ENCODE results near the gene NNT. TPM values are rescaled to one million over a fixed set of nuclear protein-coding genes. Genes with fewer than 3 reads are reported as not detected.
A peak's percentile ranks its signal among the peaks of the same experiment; 100 is the strongest.
"Not testable (repeated sequence)": the region's sequence is repeated elsewhere in the genome, so short reads cannot be mapped to it uniquely, and the experiment has no call there.

NNT gene
- total and polyA plus RNA-seq, 9 donors: 67.0 to 92.1 (median 77.9) TPM

DNA sequence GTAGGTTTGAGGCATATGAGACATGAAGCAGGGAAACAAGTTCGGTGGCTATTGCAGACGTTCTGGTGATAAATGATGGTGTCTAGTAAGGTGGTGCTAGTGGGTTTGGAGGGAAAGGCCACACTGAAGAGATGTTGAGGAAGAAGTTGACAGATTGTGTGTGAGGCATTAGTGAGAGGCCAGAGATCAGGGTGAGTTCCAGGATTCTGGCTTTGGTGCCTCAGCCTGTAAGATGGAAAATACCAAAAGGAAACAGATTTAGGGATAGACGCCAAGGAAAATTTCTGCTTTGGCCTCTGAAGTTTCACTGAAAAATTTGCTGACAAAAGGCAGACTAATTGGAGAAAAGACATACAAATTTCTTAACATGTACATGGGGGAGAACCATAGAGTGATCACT, 39.7 kb upstream of the NNT start:
- no peak overlapping the region for H3K27ac ChIP-seq (ENCODE audit: low read length)
- WGBS (ENCODE audit: insufficient coverage): 62% methylated on average over 2 of the region's 3 CpGs
- no peaks in the 10 kb centered on the region for H3K4me1 ChIP-seq (ENCODE audit: control insufficient read depth, insufficient read depth, low read length)
- peaks cover 2% of the 10 kb centered on the region for H3K27me3 ChIP-seq (ENCODE audit: control insufficient read depth, insufficient read depth, low read length)
- H3K36me3 ChIP-seq (ENCODE audit: control insufficient read depth, insufficient read depth, low read length): no peaks in the 10 kb centered on the region
- no peaks in the 10 kb centered on the region for H3K9me3 ChIP-seq (replicated peaks; ENCODE audit: control insufficient read depth, low read depth, low read length)
- peak; percentile 9 for DNase-seq
- H3K4me3 ChIP-seq (ENCODE audit: low read length): no peak overlapping the region

- WGBS (ENCODE audit: insufficient coverage): no CpG with 5 or more reads among the region's 5 CpGs
- DNase-seq: no peak
These were observed 38.6 kb upstream of the NNT start for GRCh38 chr5:43564289-43564850.

GRCh38 chr5:43565043-43565442, 37.9 kb upstream of the NNT start:
- Histone ChIP-seq H3K4me1 (ENCODE audit: control insufficient read depth, insufficient read depth, low read length) (no peaks in the 10 kb centered on the region), H3K36me3 (ENCODE audit: control insufficient read depth, insufficient read depth, low read length) (no peaks in the 10 kb centered on the region), H3K27me3 (ENCODE audit: control insufficient read depth, insufficient read depth, low read length) (peaks cover 2% of the 10 kb centered on the region), H3K9me3 (replicated peaks; ENCODE audit: control insufficient read depth, low read depth, low read length) (no peaks in the 10 kb centered on the region), H3K27ac (ENCODE audit: low read length) (no peak overlapping the region), H3K4me3 (ENCODE audit: low read length) (no peak overlapping the region)
- 80% methylated on average over 1 of the region's 5 CpGs for WGBS (ENCODE audit: insufficient coverage)
- DNase-seq: no peak

More at GRCh38 chr5:43564289-43564850, 38.6 kb upstream of the NNT start:
- Histone ChIP-seq H3K27me3 (ENCODE audit: control insufficient read depth, insufficient read depth, low read length) (peaks cover 2% of the 10 kb centered on the region), H3K9me3 (replicated peaks; ENCODE audit: control insufficient read depth, low read depth, low read length) (no peaks in the 10 kb centered on the region), H3K36me3 (ENCODE audit: control insufficient read depth, insufficient read depth, low read length) (no peaks in the 10 kb centered on the region), H3K4me3 (ENCODE audit: low read length) (no peak overlapping the region), H3K4me1 (ENCODE audit: control insufficient read depth, insufficient read depth, low read length) (no peaks in the 10 kb centered on the region), H3K27ac (ENCODE audit: low read length) (no peak overlapping the region)

DNA sequence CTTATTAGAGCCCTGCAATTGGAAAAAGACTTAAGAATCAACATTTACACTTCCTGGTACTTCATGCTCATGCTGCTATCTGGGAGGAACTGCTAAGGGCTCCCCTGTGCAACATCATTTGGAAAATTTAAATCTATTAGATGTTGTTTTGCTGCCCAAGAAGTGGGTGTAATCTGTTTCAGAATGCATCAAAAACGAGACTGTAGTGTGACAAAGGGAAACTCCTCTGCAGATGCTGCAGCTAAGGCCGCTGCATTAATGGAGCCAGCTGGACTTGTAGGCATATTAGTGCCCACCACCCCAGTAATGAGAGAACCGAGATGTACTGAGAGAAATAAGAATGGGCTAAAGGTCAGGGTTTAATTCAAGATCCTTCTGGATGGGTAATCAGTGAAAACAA, 35.0 kb upstream of the NNT start:
- DNase-seq: no peak
- Histone ChIP-seq H3K4me3 (ENCODE audit: low read length) (no peak overlapping the region), H3K4me1 (ENCODE audit: control insufficient read depth, insufficient read depth, low read length) (no peaks in the 10 kb centered on the region), H3K27ac (ENCODE audit: low read length) (no peak overlapping the region), H3K36me3 (ENCODE audit: control insufficient read depth, insufficient read depth, low read length) (no peaks in the 10 kb centered on the region), H3K27me3 (ENCODE audit: control insufficient read depth, insufficient read depth, low read length) (no peaks in the 10 kb centered on the region), H3K9me3 (replicated peaks; ENCODE audit: control insufficient read depth, low read depth, low read length) (no peaks in the 10 kb centered on the region)
- WGBS (ENCODE audit: insufficient coverage): 42% methylated on average over 3 of the region's 3 CpGs

DNA sequence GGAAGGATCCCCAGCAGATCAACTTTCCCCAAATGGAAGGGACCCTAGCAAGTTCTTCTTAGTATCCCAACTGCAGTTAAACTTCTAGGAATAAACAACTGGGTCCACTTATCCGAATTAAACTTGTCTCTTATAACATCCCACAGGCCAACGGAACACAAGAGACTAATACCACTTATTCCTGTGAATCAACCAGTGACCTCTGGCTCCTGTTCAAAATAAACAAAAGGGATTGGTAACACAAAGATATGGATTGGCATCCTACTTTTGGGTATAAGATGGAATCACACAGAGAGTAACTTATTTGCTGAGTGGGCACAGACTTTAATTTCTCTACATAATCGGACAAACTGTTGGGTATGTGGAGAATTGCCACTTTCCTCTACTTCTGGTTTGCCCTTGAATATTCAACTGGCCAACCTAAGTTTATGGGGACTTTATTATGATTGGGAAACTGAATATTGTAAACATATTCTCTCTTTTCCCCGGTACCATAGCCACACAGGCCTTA, 33.7 kb upstream of the NNT start:
- Histone ChIP-seq H3K27ac (ENCODE audit: low read length) (no peak overlapping the region), H3K36me3 (ENCODE audit: control insufficient read depth, insufficient read depth, low read length) (no peaks in the 10 kb centered on the region), H3K27me3 (ENCODE audit: control insufficient read depth, insufficient read depth, low read length) (no peaks in the 10 kb centered on the region), H3K4me3 (ENCODE audit: low read length) (no peak overlapping the region), H3K4me1 (ENCODE audit: control insufficient read depth, insufficient read depth, low read length) (no peaks in the 10 kb centered on the region), H3K9me3 (replicated peaks; ENCODE audit: control insufficient read depth, low read depth, low read length) (no peaks in the 10 kb centered on the region)
- DNase-seq: no peak
- no CpG with 5 or more reads among the region's 4 CpGs for WGBS (ENCODE audit: insufficient coverage)

DNA sequence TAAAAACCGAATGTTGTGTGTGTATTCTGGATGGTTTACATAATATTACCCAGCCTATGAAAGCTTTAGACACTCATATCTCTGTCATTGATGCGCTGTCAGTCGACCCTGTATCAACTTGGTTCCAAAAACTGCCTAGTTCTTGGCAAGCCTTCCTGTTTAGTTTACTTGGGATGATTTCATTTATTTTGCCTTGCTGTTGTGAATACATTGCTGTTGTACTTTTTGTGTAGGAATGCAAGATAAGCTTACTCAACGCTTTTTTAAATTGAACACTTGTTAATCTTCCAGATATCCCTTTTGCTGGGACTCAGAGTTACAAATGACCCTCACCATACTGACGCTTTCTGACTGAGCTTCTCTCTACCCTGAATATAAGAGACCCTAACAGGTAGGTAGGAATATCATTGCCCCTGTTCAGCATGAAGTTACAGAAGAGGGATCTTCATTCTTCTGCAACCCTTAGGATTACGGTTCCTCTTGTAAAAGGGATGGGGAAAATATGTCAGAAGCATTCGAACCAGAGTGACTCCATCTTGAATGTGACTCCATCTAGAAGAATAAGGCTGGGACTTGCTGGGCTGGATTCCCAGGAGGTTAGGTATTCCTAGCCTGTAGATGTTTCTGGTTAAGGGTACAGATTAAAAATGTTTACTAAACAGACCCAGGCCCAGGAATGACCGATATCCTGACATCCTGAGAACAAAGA, 32.4 kb upstream of the NNT start:
- 77% methylated on average over 4 of the region's 8 CpGs for WGBS (ENCODE audit: insufficient coverage)
- DNase-seq: no peak
- Histone ChIP-seq H3K9me3 (replicated peaks; ENCODE audit: control insufficient read depth, low read depth, low read length) (no peaks in the 10 kb centered on the region), H3K4me3 (ENCODE audit: low read length) (no peak overlapping the region), H3K36me3 (ENCODE audit: control insufficient read depth, insufficient read depth, low read length) (no peaks in the 10 kb centered on the region), H3K27me3 (ENCODE audit: control insufficient read depth, insufficient read depth, low read length) (no peaks in the 10 kb centered on the region), H3K27ac (ENCODE audit: low read length) (no peak overlapping the region), H3K4me1 (ENCODE audit: control insufficient read depth, insufficient read depth, low read length) (no peaks in the 10 kb centered on the region)

- no peaks in the 10 kb centered on the region for H3K4me1 ChIP-seq (ENCODE audit: control insufficient read depth, insufficient read depth, low read length)
- WGBS (ENCODE audit: insufficient coverage): no CpG with 5 or more reads among the region's 5 CpGs
- no peak overlapping the region for H3K4me3 ChIP-seq (ENCODE audit: low read length)
- H3K36me3 ChIP-seq (ENCODE audit: control insufficient read depth, insufficient read depth, low read length): no peaks in the 10 kb centered on the region
- no peak overlapping the region for H3K27ac ChIP-seq (ENCODE audit: low read length)
- peak; percentile 37 for DNase-seq
- H3K9me3 ChIP-seq (replicated peaks; ENCODE audit: control insufficient read depth, low read depth, low read length): no peaks in the 10 kb centered on the region
- H3K27me3 ChIP-seq (ENCODE audit: control insufficient read depth, insufficient read depth, low read length): no peaks in the 10 kb centered on the region
These were observed 31.7 kb upstream of the NNT start for GRCh38 chr5:43571237-43571636.

DNA sequence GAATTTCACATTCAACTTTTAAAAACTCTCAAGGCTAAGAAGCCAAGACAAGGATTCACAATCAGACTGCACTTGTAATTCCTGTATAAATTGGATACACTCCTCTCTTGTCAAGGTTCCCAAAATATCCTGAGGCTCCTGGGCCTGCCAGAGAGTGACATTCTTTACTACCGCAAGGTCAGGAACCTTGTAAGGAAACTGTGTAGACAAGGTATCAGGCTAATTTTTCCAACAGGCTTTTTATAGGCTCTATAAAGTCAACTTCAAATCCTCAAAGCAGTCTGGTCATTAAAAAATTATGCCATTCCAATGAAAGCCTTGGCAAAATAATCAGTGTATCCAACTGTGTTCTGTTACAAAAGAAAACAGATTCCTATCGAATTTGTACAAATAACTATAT, 30.6 kb upstream of the NNT start:
- Histone ChIP-seq H3K9me3 (replicated peaks; ENCODE audit: control insufficient read depth, low read depth, low read length) (no peaks in the 10 kb centered on the region), H3K4me1 (ENCODE audit: control insufficient read depth, insufficient read depth, low read length) (no peaks in the 10 kb centered on the region), H3K36me3 (ENCODE audit: control insufficient read depth, insufficient read depth, low read length) (peaks cover 3% of the 10 kb centered on the region), H3K27ac (ENCODE audit: low read length) (no peak overlapping the region), H3K27me3 (ENCODE audit: control insufficient read depth, insufficient read depth, low read length) (no peaks in the 10 kb centered on the region), H3K4me3 (ENCODE audit: low read length) (no peak overlapping the region)
- DNase-seq: peak; percentile 33
- no CpG with 5 or more reads among the region's 2 CpGs for WGBS (ENCODE audit: insufficient coverage)

- H3K27me3 ChIP-seq (ENCODE audit: control insufficient read depth, insufficient read depth, low read length): no peaks in the 10 kb centered on the region
- no peaks in the 10 kb centered on the region for H3K9me3 ChIP-seq (replicated peaks; ENCODE audit: control insufficient read depth, low read depth, low read length)
- no peaks in the 10 kb centered on the region for H3K4me1 ChIP-seq (ENCODE audit: control insufficient read depth, insufficient read depth, low read length)
- DNase-seq: no peak
- peaks cover 3% of the 10 kb centered on the region for H3K36me3 ChIP-seq (ENCODE audit: control insufficient read depth, insufficient read depth, low read length)
- H3K27ac ChIP-seq (ENCODE audit: low read length): no peak overlapping the region
- WGBS (ENCODE audit: insufficient coverage): no CpG with 5 or more reads among the region's 1 CpG
- H3K4me3 ChIP-seq (ENCODE audit: low read length): no peak overlapping the region
These were observed 29.9 kb upstream of the NNT start for GRCh38 chr5:43573058-43573457.

GRCh38 chr5:43580402-43581210, 22.4 kb upstream of the NNT start:
- not testable (repeated sequence) for H3K4me3 ChIP-seq (ENCODE audit: low read length); DNase-seq; H3K27ac ChIP-seq (ENCODE audit: low read length); H3K9me3 ChIP-seq (replicated peaks; ENCODE audit: control insufficient read depth, low read depth, low read length); H3K4me1 ChIP-seq (ENCODE audit: control insufficient read depth, insufficient read depth, low read length); H3K27me3 ChIP-seq (ENCODE audit: control insufficient read depth, insufficient read depth, low read length)
- no CpG with 5 or more reads among the region's 10 CpGs for WGBS (ENCODE audit: insufficient coverage)
- H3K36me3 ChIP-seq (ENCODE audit: control insufficient read depth, insufficient read depth, low read length): peaks cover 11% of the 10 kb centered on the region
